Posterior vena cava (tissue), 2 donors: Measurements from ENCODE around the gene SYK. TPM values are rescaled to one million over a fixed set of nuclear protein-coding genes. Genes with fewer than 3 reads are reported as not detected.
"Not testable (repeated sequence)": the region's sequence is repeated elsewhere in the genome, so short reads cannot be mapped to it uniquely, and the experiment has no call there.

ENCODE experiments used
- DNase-seq: peaks from one replicate; pipeline ENCODE4 v3.0.0-alpha.2; 2020; ENCODE audit warnings: low spot score
- intact Hi-C, 2 donors: fragments of 100-400 bp; cut with DNase I; formaldehyde crosslinking; loops; one replicate each; pipeline versions ENCODE4 v1.14.1 to v1.14.2; 2022 to 2023
- total RNA-seq, 2 donors: library from RNA; stranded (reverse); fragmentation: NEBNext Ultra II Directional; extraction: Animal tissue kit (Norgen Biotek cat#: 25700); gene quantifications; one replicate each; pipeline ENCODE4 v1.2.1, GENCODE V29; 2021
- donor health status: DM: yes; HTN: yes; CAD: no.
- donor health status: DM: yes; HTN: yes; CAD: no.

Gene SYK
- total RNA-seq, 2 donors from 2014 or later, result 13.2 to 19.5 TPM

DNA sequence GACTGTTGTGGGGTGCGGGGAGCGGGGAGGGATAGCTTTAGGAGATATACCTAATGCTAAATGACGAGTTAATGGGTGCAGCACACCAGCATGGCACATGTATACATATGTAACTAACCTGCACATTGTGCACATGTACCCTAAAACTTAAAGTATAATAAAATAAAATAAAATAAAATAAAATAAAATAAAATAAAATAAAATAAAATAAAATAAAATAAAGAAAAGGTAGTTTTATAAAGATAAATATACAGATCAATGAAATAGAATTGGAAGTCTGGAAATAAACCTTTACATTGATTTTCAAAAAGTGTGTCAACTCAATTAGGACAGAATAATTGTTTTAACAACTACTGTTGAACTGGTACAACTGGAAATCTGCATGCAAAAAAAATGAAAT is 8.6 kb upstream of the SYK start:
- intact Hi-C loops, DNase-seq: not testable (repeated sequence)

- DNase-seq, result no peak
- intact Hi-C loops, result no loop called here
These were observed 7.9 kb upstream of the SYK start for GRCh38 chr9:90793729-90794128.

GRCh38 chr9:90795084-90795483 is 6.5 kb upstream of the SYK start:
- intact Hi-C loops, result no loop called here
- no peak for DNase-seq

DNA sequence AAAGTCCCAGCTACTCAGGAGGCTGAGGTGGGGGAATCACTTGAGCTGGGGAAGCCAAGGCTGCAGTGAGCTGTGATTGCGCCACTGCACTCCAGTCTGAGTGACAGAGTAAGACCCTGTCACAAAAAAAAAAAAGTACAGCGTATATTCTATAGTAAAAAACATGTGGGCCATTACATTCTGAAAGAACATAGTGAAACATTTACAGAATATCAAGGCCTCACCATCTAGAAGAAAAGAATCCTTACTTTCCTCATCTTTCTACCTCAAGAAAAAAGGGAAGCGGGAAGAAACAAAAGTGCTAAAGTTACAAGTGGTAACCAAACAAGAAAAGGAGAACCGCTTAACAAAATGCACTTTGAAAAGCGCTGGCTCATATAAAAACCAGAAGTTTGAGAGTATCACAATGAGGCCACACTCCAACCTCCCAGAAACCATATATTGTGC is 5.7 kb upstream of the SYK start:
- no peak for DNase-seq
- intact Hi-C loops, result no loop called here

DNA sequence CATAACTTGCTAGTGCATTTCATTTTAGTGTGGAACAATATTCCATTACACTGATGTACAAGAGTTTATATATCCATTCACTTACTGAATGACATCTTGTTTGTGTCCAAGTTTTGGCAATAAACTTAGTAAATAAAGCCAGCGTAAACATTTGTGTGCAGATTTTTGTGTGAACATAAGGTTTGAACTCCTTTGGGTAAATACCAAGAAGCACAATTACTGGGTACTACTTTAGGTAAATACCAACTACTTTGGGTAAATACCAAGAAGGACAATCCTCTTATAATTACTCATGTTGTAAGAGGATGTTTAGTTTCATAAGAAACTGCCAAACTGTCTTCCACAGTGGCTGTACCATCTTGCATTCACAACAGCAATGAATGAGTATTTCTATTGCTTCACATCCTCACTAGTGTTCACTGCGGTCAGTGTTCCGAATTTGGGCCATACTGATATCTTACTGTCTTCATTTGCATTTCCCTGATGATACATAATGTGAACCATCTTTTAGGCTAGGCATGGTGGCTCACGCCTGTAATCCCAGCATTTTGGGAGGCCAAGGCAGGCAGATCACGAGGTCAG is 2.3 kb upstream of the SYK start:
- no peak for DNase-seq
- intact Hi-C loops, result no loop called here

DNA sequence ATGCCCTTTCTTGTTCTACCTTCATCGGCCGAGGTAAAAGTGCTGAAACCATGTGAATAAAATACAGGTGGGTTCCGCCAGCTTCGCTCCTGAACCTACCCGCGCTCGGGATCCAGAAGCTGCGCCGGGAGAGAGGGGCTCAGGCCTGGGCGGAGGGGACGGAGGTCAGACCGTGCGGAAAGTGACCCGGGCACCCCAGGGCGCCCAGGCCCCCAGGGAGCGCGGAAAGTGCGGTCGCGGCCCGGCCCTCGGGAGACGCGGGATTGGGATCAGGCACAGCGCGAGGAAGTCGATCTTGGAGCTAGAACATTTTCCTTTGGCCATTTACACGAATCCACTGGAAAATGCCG is 329 bp downstream of the SYK start:
- DNase-seq, result no peak
- intact Hi-C loops, result no loop called here

- intact Hi-C loops, result no loop called here
- no peak for DNase-seq
These were observed 867 bp downstream of the SYK start for GRCh38 chr9:90802386-90802985.

DNA sequence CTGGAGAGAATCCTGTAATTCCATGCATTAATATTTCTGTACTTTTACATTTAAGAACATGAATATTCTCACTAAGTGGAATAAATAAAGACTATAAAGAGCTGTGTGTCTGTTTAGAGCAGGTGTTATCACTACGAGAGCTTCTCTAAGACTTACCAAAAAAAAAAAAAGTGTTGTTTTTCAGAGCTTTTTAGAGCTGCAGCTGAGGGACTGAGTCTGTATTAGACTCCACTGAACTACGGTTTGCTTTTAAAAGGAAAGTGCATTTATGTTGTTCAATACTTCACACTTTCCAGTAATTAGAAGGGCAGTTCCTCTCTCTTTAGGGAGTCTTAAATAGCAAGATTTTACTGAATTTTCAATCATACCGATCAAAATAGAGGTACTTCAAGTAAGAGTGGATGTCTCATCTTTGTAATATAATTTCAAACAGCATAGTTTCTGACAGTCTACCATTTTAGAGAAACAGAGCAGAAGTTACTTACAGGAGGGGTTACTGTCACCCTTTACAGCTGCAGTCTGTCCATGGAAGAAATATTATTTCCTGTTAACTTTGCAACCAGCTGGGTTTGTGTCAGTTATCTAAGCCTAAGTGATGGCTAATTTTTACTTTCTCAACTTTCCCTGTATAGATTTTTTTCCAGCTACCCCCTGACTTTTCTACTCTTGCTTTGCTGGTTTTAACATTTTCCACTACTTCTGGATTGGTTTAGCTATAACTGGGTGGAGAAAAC is 2.4 kb downstream of the SYK start:
- intact Hi-C loops, result no loop called here

GRCh38 chr9:90805006-90805996 is 3.7 kb downstream of the SYK start:
- intact Hi-C loops, result no loop called here
- DNase-seq, result no peak

More for the DNA sequence above, 2.4 kb downstream of the SYK start:
- DNase-seq, result no peak

DNA sequence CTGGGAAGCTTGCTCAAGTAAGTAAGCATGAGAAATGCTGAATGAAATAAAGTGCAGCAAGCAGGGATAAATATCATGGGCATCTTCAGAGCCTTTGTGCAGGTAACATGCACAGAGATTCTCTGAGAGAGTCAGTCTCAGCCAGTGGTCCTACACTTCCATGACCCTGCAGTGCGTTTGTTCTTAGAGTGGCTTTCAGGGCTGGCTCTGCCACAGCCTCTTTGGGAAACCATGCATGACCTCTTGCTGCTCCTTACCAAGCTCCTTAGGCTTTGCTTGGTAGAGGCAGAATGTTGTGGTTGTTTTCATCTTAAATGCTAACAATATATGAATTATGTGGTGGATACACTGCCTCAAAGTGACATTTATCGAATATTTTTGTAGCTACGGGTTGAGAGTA is 5.4 kb downstream of the SYK start:
- intact Hi-C loops, result no loop called here
- no peak for DNase-seq

- intact Hi-C loops, result no loop called here
- DNase-seq, result no peak
These were observed 6.8 kb downstream of the SYK start for GRCh38 chr9:90808398-90808797.

- intact Hi-C loops, result no loop called here
- peak; percentile 81 for DNase-seq
These were observed 7.5 kb downstream of the SYK start for GRCh38 chr9:90808890-90809685.

DNA sequence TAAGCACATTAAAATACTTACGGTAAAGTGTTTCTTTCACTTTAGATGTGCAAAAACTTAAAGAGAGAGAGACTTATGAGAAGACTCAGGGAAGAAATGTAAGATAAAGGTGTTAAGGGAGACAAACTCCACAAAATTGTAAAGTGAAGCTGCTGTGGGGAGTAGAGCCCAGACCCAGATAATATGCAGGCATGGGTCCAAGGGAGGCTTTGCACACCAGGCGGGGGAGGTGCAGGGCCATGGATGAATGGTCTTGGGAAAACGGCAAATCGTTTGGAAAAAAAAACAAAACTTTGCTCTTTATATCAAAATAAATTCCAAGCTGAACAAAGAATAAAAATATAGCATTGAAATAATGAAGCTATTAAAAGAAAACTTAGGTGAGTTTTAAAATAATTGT is 9.1 kb downstream of the SYK start:
- no peak for DNase-seq
- intact Hi-C loops, result no loop called here

DNA sequence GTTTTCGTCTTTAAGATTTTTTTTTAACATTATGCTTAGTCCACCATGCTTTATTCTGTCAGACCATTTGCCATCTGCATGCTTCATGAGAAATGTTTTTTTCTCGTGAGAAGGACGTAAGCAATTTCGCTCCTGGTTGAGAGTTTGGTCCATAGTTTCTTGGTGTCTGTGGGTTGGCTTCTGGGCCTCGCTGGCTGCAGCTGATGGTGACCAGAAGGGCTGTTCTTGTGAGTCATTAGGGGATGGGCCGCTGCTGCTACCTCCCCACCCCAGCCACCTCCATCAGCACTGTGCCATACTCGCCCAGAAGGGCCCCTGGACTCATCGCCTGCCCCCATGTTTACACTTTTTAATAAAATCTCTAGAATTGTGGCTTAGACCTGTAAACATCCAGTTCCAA is 11.4 kb downstream of the SYK start:
- no peak for DNase-seq
- intact Hi-C loops, result no loop called here

GRCh38 chr9:90813523-90813922 is 11.9 kb downstream of the SYK start:
- DNase-seq, result no peak
- intact Hi-C loops, result no loop called here

DNA sequence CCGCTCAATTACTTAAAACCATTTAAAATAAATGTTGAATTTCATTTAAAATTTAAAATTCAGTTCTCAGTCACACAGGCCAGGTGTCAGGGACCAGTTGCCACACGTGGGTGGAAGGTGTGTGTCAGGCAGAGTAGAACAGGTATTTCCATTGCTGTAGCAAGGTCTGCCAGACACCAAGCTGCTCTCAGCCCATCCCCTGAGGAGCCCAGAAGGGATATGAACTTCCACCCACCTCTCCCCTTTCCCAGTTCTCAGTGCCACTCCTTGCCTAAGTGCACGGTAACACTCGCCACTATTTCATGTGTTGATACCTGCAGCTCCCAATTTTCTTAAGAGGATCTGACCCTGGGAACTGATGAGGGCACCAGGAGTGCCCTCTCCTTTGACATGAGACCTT is 12.7 kb downstream of the SYK start:
- no peak for DNase-seq
- intact Hi-C loops, result no loop called here

- DNase-seq, result no peak
- intact Hi-C loops, result no loop called here
These were observed 13.7 kb downstream of the SYK start for GRCh38 chr9:90815183-90815943.

GRCh38 chr9:90815944-90816357 is 14.3 kb downstream of the SYK start:
- DNase-seq, result no peak
- intact Hi-C loops, result no loop called here
